Measurements from ENCODE around the gene PRSS35. TPM values are rescaled to one million over a fixed set of nuclear protein-coding genes. Genes with fewer than 3 reads are reported as not detected.
"Not testable (repeated sequence)": the region's sequence is repeated elsewhere in the genome, so short reads cannot be mapped to it uniquely, and the experiment has no call there.

Gene PRSS35
- total RNA-seq, 4 donors from 2014 or later, result 0.13 to 0.17 TPM; not detected in 2

DNA sequence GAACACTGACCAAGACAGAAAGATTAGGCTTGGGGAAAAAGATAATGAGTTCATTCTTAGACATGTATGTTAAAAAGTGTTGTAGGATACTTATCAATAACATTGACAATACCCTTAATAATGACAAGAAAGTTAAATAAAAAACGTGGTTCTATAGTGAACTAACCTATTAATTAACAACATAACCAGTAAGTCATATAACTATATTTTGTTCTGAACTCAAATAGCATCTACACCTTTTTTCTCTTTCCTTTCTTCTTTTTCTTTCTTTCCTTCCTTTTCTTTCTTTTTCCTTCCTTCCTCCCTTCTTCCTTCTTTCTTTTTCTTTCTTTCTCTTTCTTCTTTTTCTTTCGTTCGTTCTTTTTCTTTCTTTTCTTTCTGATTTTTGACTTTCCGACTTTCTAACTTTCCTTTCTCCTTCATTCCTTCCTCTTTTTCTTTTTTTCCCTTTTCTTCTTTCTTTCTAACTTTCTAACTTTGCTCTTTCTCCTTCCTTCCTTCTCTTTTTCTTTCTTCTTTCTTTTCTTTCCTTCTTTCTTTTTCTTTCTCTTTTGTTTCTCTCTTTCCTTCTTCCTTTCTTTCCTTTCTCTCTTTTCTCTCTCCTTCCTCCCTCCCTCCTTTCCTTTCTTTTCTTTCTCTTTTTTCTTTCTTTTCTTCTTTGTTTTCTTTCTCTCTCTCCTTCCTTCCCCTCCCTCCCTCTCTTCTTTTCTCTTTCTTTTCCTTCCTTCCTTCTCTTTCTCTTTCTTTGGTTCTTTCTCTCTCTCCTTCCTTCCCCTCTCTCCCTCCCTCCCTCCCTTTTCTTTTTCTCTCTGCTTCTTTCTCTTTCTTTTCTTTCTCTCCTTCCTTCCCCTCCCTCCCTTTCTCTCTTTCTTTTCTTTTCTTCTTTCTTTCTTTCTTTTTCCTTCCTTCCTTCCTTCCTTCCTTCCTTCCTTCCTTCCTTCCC, 24.6 kb downstream of the PRSS35 start:
- intact Hi-C loops (cut with DNase I; ENCODE audit: low total_unique reads), result no loop called here
- WGBS, 2 donors, result 72 to 76% methylated on average over 4 of the region's 4 CpGs
- H3K4me3 ChIP-seq (ENCODE audit: low read depth, poor library complexity, severe bottlenecking), result no peak overlapping the region
- DNase-seq (ENCODE audit: low spot score in 2 of 2), result no peak
- TF ChIP-seq POLR2A (IDR thresholded peaks at IDR 0.05), result no peak
- TF ChIP-seq, protein P1, sequence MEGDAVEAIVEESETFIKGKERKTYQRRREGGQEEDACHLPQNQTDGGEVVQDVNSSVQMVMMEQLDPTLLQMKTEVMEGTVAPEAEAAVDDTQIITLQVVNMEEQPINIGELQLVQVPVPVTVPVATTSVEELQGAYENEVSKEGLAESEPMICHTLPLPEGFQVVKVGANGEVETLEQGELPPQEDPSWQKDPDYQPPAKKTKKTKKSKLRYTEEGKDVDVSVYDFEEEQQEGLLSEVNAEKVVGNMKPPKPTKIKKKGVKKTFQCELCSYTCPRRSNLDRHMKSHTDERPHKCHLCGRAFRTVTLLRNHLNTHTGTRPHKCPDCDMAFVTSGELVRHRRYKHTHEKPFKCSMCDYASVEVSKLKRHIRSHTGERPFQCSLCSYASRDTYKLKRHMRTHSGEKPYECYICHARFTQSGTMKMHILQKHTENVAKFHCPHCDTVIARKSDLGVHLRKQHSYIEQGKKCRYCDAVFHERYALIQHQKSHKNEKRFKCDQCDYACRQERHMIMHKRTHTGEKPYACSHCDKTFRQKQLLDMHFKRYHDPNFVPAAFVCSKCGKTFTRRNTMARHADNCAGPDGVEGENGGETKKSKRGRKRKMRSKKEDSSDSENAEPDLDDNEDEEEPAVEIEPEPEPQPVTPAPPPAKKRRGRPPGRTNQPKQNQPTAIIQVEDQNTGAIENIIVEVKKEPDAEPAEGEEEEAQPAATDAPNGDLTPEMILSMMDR (IDR thresholded peaks at IDR 0.05), result no peak

GRCh38 chr6:83539678-83540077, 27.3 kb downstream of the PRSS35 start:
- intact Hi-C loops (cut with DNase I; ENCODE audit: low total_unique reads), result no loop called here
- WGBS, 2 donors, result 78 to 79% methylated on average over 4 of the region's 4 CpGs
- TF ChIP-seq POLR2A (IDR thresholded peaks at IDR 0.05), result no peak
- TF ChIP-seq, protein P1 (IDR thresholded peaks at IDR 0.05), result no peak
- DNase-seq (ENCODE audit: low spot score in 2 of 2), result no peak
- H3K4me3 ChIP-seq (ENCODE audit: low read depth, poor library complexity, severe bottlenecking), result no peak overlapping the region

DNA sequence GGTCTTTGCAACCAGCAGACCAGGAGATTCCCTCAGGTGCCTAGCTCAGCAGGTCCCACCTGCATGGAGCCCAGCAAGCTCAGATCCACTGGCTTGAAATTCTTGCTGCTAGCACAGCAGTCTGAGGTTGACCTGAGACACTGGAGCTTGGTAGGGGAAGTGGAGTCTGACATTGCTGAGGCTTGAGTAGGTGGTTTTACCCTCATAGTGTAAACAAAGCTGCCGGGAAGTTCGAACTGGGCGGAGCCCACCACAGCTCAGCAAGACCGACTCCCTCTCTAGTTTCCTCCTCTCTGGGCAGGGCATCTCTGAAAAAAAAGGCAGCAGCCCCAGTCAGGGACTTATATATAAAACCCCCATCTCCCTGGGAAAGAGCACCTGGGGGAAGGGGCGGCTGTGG, 34.3 kb downstream of the PRSS35 start:
- no peak for DNase-seq (ENCODE audit: low spot score in 2 of 2)
- WGBS, 2 donors, result 71 to 76% methylated on average over 5 of the region's 5 CpGs
- no peak overlapping the region for H3K4me3 ChIP-seq (ENCODE audit: low read depth, poor library complexity, severe bottlenecking)
- intact Hi-C loops (cut with DNase I; ENCODE audit: low total_unique reads), result no loop called here
- TF ChIP-seq POLR2A (IDR thresholded peaks at IDR 0.05), result no peak
- TF ChIP-seq, protein P1 (IDR thresholded peaks at IDR 0.05), result no peak

DNA sequence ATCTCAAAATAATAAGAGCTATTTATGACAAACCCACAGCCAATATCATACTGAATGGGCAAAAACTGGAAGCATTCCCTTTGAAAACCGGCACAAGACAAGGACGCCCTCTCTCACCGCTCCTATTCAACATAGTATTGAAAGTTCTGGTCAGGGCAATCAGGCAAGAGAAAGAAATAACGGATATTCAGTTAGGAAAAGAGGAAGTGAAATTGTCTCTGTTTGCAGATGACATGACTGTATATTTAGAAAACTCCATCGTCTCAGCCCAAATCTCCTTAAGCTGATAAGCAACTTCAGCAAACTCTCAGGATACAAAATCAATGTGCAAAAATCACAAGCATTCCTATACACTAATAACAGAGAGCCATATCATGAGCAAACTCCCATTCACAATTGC, 38.1 kb downstream of the PRSS35 start:
- DNase-seq (ENCODE audit: low spot score in 2 of 2); intact Hi-C loops (cut with DNase I; ENCODE audit: low total_unique reads); H3K4me3 ChIP-seq (ENCODE audit: low read depth, poor library complexity, severe bottlenecking): not testable (repeated sequence)
- WGBS, 2 donors, result 68 to 77% methylated on average over 5 of the region's 5 CpGs

DNA sequence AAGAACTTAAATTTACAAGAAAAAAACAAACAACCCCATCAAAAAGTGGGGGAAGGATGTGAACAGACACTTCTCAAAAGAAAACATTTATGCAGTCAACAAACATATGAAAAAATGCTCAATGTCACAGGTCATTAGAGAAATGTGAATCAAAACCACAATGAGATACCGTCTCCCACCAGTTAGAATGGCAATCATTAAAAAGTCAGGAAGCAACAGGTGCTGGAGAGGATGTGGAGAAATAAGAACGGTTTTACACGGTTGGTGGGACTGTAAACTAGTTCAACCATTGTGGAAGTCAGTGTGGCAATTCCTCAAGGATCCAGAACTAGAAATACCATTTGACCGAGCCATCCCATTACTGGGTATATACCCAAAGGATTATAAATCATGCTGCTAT, 39.4 kb downstream of the PRSS35 start:
- intact Hi-C loops (cut with DNase I; ENCODE audit: low total_unique reads); DNase-seq (ENCODE audit: low spot score in 2 of 2); H3K4me3 ChIP-seq (ENCODE audit: low read depth, poor library complexity, severe bottlenecking): not testable (repeated sequence)
- 93 to 96% methylated on average over 4 of the region's 4 CpGs for WGBS, 2 donors

DNA sequence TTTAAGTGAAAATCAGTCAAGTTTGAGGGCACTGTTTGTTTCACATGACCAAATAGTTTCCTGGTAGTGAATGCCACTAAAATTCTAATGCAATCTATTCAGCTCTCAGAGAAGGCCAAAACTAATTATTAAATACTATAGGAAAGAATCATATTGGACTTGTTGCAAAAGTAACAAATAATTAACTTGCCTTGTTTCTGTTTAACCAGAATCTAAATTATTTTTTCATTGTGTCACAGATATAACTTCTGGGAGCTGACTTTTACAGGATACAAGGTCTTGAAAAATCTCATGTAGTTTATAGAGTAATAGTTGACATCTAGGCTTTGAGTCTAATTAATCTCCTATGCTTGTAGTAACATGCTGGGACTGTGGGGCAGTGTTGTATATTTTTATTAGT, 44.5 kb downstream of the PRSS35 start:
- no peak for TF ChIP-seq POLR2A (IDR thresholded peaks at IDR 0.05)
- TF ChIP-seq, protein P1 (IDR thresholded peaks at IDR 0.05), result no peak
- intact Hi-C loops (cut with DNase I; ENCODE audit: low total_unique reads), result no loop called here
- H3K4me3 ChIP-seq (ENCODE audit: low read depth, poor library complexity, severe bottlenecking), result no peak overlapping the region
- DNase-seq (ENCODE audit: low spot score in 2 of 2), result no peak

DNA sequence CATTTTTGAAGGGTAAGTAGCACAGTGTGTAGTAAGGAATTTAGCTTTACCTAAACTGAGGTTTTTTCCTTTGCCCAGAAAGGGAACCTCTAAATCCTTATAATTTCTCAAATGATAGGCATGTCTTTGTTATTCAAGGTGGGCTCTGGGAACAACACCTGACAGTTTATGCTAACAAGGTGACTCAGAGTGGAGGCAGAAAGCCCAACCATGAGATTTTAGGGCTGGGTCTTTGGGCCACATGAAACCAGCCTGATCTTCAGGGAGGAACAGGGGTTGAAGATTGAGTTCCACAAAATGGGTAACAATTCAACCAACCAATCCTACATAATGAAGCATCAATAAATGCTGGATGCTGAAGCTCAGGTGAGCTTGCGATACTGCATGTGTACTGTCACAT, 46.6 kb downstream of the PRSS35 start:
- WGBS, 2 donors, result 96 to 100% methylated on average over 1 of the region's 1 CpG
- intact Hi-C loops (cut with DNase I; ENCODE audit: low total_unique reads), result no loop called here
- no peak overlapping the region for H3K4me3 ChIP-seq (ENCODE audit: low read depth, poor library complexity, severe bottlenecking)
- no peak for TF ChIP-seq POLR2A (IDR thresholded peaks at IDR 0.05)
- TF ChIP-seq, protein P1 (IDR thresholded peaks at IDR 0.05), result no peak
- no peak for DNase-seq (ENCODE audit: low spot score in 2 of 2)

DNA sequence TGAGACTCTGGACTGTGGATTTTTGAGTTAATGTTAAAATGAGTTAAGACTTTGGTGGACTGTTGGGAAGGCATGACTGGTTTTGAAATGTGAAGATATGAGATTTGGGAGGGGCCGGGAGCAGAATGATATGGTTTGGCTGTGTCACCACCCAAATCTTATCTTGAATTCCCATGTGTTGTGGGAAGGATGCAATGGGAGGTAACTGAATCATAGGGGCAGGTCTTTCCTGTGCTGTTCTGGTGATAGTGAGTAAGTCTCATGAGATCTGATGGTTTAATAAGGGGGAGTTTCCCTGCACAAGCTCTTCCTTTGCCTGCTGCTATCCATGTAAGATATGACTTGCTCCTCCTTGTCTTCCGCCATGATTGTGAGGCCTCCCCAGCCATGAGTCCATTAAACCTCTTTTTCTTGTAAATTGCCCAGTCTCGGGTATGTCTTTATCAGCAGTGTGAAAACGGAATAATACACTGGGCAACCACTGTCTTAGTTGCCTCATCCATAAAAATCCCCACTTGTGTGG, 59.4 kb downstream of the PRSS35 start:
- WGBS, 2 donors, result 91 to 93% methylated on average over 4 of the region's 4 CpGs
- H3K4me3 ChIP-seq (ENCODE audit: low read depth, poor library complexity, severe bottlenecking); DNase-seq (ENCODE audit: low spot score in 2 of 2); intact Hi-C loops (cut with DNase I; ENCODE audit: low total_unique reads): not testable (repeated sequence)
